Measurements from ENCODE around the gene SERPIND1.

The SERPIND1 gene

GRCh38 chr22:20792966-20793728, 19.2 kb downstream of the SERPIND1 start:
- no peak for DNase-seq (ENCODE audit: low read depth)

DNA sequence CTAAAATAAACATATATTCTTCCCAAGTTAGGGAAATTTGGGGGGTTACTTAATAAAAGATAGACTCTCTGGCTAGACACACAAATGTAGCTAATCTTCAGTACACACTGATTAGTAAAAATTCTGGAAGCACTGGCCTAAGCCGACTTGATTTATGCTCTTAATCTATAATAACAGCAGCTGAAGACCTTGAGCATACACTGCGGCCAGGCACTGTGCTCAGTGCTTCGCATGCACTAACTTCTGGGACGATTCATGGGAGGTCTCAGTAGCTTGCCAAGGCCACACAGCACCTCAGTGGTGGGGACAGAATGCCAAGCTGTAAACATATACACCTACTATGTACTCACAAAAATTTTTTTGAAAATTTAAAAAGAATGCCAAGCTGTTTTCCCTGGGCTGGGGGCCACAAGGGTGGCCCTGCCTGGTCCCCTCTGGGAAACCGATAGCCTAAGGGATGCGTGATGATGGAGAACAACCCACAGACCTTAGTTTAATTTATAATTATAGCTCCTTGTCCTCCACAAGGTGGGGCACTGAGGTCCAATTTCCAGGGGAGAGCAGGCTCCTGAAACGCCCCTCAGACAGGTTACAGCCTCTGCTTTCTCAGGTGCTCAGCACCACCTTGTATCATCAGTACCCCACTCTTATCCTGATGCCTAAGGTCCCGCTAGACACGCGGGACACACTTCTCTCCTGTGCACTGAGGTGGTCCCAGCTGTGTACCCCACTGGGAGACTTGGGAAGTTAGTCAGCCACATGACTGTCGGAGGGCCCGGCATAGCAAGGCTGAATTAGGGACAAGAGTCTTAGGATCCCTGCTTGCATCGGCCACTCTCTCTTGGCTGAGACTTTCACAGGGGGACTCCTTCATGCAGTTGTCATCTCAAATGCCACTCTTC, 20.1 kb downstream of the SERPIND1 start:
- no peak for DNase-seq (ENCODE audit: low read depth)

- no peak for DNase-seq (ENCODE audit: low read depth)
These were observed 20.9 kb downstream of the SERPIND1 start for GRCh38 chr22:20794650-20795413.

DNA sequence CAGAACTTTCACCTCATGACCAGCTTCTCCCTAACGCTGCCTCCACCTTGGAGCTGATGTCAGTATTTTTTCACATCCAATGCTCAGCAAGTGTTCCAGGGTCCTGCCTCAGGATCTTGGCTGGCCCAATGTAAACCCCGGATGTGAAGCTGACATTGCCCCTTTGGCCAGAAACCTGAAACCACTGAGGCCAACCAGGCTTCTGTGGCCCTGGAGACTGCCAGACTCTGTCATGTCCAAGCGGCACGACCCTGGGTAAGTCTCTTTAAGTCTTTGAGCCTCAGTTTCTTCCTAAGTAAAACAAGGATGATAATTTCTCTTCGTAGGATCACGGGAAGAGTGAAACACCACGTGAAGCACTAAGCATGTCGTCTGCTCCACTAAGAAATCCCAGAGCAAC, 22.8 kb downstream of the SERPIND1 start:
- no peak for DNase-seq (ENCODE audit: low read depth)

DNA sequence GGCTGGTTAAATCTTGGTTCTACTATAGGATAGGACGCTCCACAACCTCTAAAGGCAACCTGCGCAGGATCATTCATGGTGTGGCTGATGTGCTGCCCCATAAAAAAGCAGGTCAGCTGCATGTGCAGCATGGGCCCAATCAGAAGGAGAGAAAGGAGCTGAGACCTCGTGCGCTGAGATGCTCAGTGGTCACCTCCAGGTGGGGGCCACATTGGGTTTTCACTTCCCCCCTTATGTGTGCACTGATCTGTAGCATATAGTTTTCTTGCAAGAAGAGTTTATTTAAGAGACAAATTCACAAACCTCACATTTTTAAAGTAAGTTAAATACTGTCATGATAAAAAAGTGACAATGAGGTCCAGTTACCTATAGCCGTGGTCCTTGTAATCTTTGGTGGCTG, 24.3 kb downstream of the SERPIND1 start:
- DNase-seq (ENCODE audit: low read depth): no peak

DNA sequence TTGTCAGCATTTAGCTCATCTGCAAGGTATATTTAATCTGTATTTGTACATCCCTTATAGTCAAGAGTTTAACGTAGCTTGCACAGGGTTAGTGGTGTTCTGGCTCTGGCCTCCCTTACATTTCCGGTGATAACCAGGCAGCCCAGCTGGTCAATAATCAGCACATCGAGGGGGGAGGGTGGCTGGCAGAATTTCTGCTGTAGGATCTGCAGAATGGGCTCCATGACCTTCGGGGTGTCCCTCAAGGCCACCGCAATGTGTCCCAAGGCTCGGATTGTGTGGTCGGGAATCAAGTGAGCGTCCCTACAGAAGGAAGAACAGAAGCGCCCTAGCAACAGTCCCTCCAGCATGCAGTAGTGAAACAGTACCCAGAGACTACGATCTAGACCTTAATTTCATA, 25.1 kb downstream of the SERPIND1 start:
- DNase-seq (ENCODE audit: low read depth): no peak

- DNase-seq (ENCODE audit: low read depth): no peak
These were observed 25.5 kb downstream of the SERPIND1 start for GRCh38 chr22:20799449-20799848.

DNA sequence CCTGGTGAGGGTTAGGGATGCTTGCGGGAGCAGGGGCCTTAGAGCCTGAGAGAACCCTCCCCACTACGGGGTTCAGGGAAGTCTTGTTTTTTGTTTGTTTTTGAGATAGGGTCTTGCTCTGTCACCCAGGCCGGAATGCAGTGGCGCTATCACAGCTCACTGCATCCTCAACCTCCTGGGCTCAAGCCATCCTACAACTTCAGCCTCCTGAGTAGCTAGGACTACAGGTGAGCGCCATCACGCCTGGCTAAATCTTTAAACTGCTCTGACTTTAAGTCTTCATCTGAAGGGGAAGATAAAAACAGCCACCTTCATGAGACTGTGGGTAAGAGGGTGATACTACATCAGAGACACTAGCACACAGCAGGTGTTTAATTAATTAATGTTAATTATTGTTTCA, 28.5 kb downstream of the SERPIND1 start:
- no peak for DNase-seq (ENCODE audit: low read depth)

DNA sequence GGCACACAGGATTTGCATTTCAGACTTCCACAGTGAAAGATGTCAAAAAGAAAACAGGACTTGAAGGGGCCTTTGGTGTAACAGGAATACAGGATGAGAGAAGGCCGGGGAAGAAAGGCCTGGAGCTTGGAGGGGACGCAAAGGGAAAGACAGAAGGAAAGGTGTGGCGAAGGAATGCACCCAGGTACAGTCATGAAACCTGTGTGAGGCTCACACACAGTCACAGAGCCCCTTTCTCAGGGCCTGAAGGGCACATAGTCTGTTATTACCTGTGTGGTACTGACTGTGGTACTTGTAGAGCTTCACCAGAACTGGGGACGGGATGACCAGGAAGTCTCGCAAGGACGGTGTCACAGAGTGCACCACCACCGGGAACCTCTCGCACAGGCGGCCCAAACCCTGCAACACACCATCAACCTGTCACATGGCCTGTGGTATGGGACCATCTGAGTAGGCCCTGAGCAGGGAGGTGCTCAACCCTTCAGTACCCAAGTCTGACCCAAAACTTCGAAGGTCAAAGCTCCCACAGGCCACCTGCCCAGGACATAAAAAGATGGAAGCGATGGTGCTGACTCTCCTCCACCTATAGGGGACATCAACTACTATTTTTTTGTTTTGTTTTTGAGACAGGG, 29.1 kb downstream of the SERPIND1 start:
- no peak for DNase-seq (ENCODE audit: low read depth)

GRCh38 chr22:20803696-20804324, 29.9 kb downstream of the SERPIND1 start:
- peak; percentile 22 for DNase-seq (ENCODE audit: low read depth)

GRCh38 chr22:20804650-20805049, 30.7 kb downstream of the SERPIND1 start:
- no peak for DNase-seq (ENCODE audit: low read depth)

- no peak for DNase-seq (ENCODE audit: low read depth)
These were observed 32.1 kb downstream of the SERPIND1 start for GRCh38 chr22:20805972-20806471.

DNA sequence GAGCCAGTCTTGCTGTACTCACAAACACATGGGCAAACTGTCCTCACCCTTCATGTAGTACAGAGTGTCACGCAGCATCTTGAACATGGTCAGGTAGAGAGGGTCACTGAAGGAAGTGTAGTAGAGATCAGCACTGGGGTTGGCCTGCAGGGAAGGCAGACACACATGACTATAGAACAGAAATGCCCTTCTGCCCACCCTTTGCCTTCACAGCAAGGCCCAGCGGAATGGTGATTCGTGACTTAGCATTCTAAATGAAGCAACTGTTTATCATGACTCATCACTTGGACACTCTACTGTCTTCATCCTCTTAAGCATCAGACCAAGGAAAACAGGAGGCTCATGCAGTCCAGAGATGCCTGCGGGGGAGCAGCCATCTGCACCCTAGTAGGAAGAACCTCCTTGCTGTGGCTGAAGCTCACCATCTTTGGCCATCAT, 33.4 kb downstream of the SERPIND1 start:
- no peak for DNase-seq (ENCODE audit: low read depth)

DNA sequence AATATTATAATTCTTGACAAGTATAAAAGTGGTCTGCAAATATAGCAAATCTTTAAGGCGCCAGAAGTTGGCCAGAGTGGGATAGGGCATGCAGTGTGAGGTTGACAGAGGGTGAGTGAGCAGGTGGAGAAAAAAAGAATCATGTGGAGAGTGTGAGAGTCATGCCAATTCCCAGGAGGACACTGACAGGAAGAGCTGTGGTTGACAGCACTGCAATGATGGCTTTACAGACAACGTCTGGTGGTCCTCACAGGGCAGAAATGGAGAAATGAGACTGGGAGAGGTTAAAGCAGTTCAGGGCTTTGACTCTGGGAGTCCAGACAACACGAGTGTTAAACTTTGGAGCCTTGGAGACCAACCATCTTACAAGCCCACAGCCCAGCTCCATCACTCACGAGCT, 34.9 kb downstream of the SERPIND1 start:
- no peak for DNase-seq (ENCODE audit: low read depth)

GRCh38 chr22:20809538-20810185, 35.7 kb downstream of the SERPIND1 start:
- no peak for DNase-seq (ENCODE audit: low read depth)

DNA sequence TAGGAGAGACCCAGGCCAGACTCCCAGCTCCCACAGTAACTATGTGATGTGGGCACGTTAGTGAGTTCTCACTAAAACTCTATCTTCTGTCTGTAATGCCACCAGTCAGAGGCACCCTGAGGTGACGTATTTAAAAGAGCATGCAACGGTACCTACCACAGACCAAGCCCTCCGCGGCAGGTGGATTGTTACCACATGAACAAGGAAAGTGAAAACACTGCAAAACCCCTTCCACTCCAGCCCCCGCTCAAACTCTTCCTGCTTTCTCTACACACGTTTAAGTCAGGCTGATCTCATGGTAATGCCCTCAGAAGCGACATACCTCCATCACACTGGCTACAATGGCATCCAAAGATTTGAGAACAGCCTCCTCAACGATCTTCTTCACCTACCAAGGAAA, 36.7 kb downstream of the SERPIND1 start:
- DNase-seq (ENCODE audit: low read depth): no peak

DNA sequence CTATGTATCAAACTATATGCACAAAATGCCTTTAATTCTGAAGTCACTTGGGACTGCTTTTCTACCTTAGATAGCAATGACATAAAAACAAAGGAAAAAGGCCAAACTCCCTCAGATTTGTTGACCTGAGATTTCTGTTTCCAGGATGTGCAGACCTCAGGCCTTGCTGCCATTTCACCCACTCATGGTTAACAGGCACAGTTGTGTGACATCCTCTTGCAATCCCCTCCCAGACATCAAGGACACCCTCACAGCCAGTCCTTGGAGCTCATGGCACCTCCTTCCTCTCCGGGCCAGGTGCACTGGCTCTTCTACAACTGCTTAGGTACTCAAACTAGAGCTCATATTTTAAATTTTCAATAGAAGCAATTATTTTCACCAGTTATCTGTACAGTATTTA, 37.3 kb downstream of the SERPIND1 start:
- DNase-seq (ENCODE audit: low read depth): no peak

GRCh38 chr22:20811971-20812660, 38.2 kb downstream of the SERPIND1 start:
- no peak for DNase-seq (ENCODE audit: low read depth)

DNA sequence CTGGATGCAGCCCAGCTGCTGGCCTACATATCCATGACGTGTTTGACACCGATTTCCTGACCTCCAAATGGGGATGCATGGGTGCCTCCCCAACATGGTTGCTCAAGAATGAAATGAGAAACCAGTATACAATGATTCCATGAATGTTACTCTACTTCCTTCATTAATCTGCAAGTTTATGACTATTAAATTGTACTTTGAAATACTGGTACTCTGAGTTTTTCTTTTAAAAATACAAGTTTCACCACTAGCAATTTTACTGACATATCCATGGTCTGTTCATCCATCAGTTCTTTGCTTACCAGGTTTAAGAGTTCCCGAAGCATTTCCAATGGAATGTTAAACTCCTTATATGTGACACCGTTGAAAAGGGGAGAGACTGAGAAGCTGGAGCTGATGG, 39.1 kb downstream of the SERPIND1 start:
- no peak for DNase-seq (ENCODE audit: low read depth)

DNA sequence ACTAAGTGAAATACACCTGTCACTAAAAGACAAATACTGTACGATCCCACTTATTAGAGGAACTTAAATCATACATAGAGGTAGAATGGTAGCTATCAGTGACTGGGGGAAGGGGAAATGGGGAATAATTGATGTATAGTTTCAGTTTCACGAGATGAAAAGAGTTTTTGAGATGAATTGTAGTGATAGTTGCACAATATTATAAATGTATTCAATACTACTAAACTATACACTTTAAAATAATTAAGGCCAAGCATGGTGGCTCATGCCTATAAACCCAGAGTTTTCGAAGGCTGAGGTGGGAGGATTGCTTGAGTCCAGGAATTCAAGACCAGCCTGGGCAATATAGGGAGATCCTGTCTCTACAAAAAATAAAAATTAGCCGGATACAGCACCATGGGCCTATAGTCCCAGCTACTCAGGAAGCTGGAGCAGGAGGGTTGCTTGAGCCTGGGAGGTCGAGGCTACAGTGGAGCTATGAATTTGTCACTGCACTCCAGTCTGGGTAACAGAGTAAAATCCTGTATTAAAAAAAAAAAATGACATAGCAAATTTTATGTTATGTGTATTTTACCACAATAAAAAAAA, 40.4 kb downstream of the SERPIND1 start:
- no peak for DNase-seq (ENCODE audit: low read depth)

Data from CMK (cell line).